ENCODE data around the gene CD6. TPM values are rescaled to one million over a fixed set of nuclear protein-coding genes. Genes with fewer than 3 reads are reported as not detected.

Gene CD6
- total RNA-seq, 1 donor from 2014 or later, result 12.0 TPM

GRCh38 chr11:61049859-61050258, 78.4 kb downstream of the CD6 start:
- intact Hi-C loops (cut with micrococcal nuclease), result no loop called here
- CTCF ChIA-PET, result interaction anchor here (1.3 kb wide), 1 partner anchor 118 kb away, joined by 3 read pairs; no protein-coding TSS in a partner anchor
- no peak for TF ChIP-seq CTCF (IDR thresholded peaks at IDR 0.05)
- no peaks in the 10 kb centered on the region for H3K27me3 Mint-ChIP-seq
- peaks cover 3% of the 10 kb centered on the region for H3K4me1 Mint-ChIP-seq
- POLR2A ChIA-PET, result no interaction called here
- no peak overlapping the region for H3K4me3 Mint-ChIP-seq
- no peak overlapping the region for H3K27ac Mint-ChIP-seq
- DNase-seq (no peak), ATAC-seq (ENCODE audit: low read depth) (no peak)
- no peaks in the 10 kb centered on the region for H3K9me3 Mint-ChIP-seq
- H3K36me3 Mint-ChIP-seq (ENCODE audit: low read depth), result peaks cover 2% of the 10 kb centered on the region

- TF ChIP-seq CTCF (IDR thresholded peaks at IDR 0.05), result no peak
- Mint-ChIP-seq H3K27ac (no peak overlapping the region), H3K4me1 (peaks cover 3% of the 10 kb centered on the region), H3K4me3 (no peak overlapping the region), H3K36me3 (ENCODE audit: low read depth) (peaks cover 2% of the 10 kb centered on the region), H3K9me3 (no peaks in the 10 kb centered on the region), H3K27me3 (no peaks in the 10 kb centered on the region)
- DNase-seq (no peak), ATAC-seq (ENCODE audit: low read depth) (no peak)
- intact Hi-C loops (cut with micrococcal nuclease), result no loop called here
- ChIA-PET CTCF (no interaction called here), POLR2A (interaction anchor here (0.9 to 1.2 kb wide), 2 partner anchors 10 to 24 kb away, joined by 4 read pairs; no protein-coding TSS in a partner anchor)
Observed at GRCh38 chr11:61052182-61052972, 80.9 kb downstream of the CD6 start.

GRCh38 chr11:61053191-61053590, 81.7 kb downstream of the CD6 start:
- ChIA-PET POLR2A (interaction anchor here (1.2 kb wide), 1 partner anchor 11 kb away, joined by 4 read pairs; no protein-coding TSS in a partner anchor), CTCF (no interaction called here)
- intact Hi-C loops (cut with micrococcal nuclease), result loop anchor here (1.0 kb wide), 1 partner anchor 13 kb away; no protein-coding TSS in a partner anchor
- Mint-ChIP-seq H3K36me3 (ENCODE audit: low read depth) (peaks cover 2% of the 10 kb centered on the region), H3K27me3 (no peaks in the 10 kb centered on the region), H3K4me1 (peaks cover 3% of the 10 kb centered on the region), H3K4me3 (no peak overlapping the region), H3K27ac (no peak overlapping the region), H3K9me3 (no peaks in the 10 kb centered on the region)
- no peak for DNase-seq
- ATAC-seq (ENCODE audit: low read depth), result no peak
- no peak for TF ChIP-seq CTCF (IDR thresholded peaks at IDR 0.05)

GRCh38 chr11:61054513-61054912, 83.0 kb downstream of the CD6 start:
- no peaks in the 10 kb centered on the region for H3K27me3 Mint-ChIP-seq
- H3K27ac Mint-ChIP-seq, result no peak overlapping the region
- no peak overlapping the region for H3K4me3 Mint-ChIP-seq
- peaks cover 6% of the 10 kb centered on the region for H3K36me3 Mint-ChIP-seq (ENCODE audit: low read depth)
- no peak for ATAC-seq (ENCODE audit: low read depth)
- H3K4me1 Mint-ChIP-seq, result peaks cover 5% of the 10 kb centered on the region
- no peak for DNase-seq
- intact Hi-C loops (cut with micrococcal nuclease), result no loop called here
- ChIA-PET CTCF (interaction anchor here (1.4 kb wide), 1 partner anchor 10 kb away, joined by 3 read pairs; no protein-coding TSS in a partner anchor), POLR2A (no interaction called here)
- H3K9me3 Mint-ChIP-seq, result no peaks in the 10 kb centered on the region
- TF ChIP-seq CTCF (IDR thresholded peaks at IDR 0.05), result no peak

- ATAC-seq (ENCODE audit: low read depth) (no peak), DNase-seq (no peak)
- H3K27ac Mint-ChIP-seq, result no peak overlapping the region
- H3K27me3 Mint-ChIP-seq, result no peaks in the 10 kb centered on the region
- H3K4me3 Mint-ChIP-seq, result no peak overlapping the region
- ChIA-PET POLR2A (no interaction called here), CTCF (interaction anchor here (1.4 kb wide), 1 partner anchor 10 kb away, joined by 3 read pairs; no protein-coding TSS in a partner anchor)
- intact Hi-C loops (cut with micrococcal nuclease), result no loop called here
- no peaks in the 10 kb centered on the region for H3K9me3 Mint-ChIP-seq
- H3K4me1 Mint-ChIP-seq, result peaks cover 9% of the 10 kb centered on the region
- no peak for TF ChIP-seq CTCF (IDR thresholded peaks at IDR 0.05)
- peaks cover 6% of the 10 kb centered on the region for H3K36me3 Mint-ChIP-seq (ENCODE audit: low read depth)
Observed at GRCh38 chr11:61054927-61055562, 83.6 kb downstream of the CD6 start.

All from activated B cell treated with CpG ODN at 0.5 μM for 24 hours (primary cell).